SK-N-SH (cell line): ENCODE measurements around the gene KCNK18.
A peak's percentile ranks its signal among the peaks of the same experiment; 100 is the strongest.

ENCODE experiments used
- CTCF ChIP-seq: fragments of 200-600 bp; sonication (generic); IDR thresholded peaks from 2 replicates; pipeline ENCODE4 v1.6.1; 2017; ENCODE audit warnings: antibody characterized with exemption, mild to moderate bottlenecking, moderate library complexity
- ELF1 ChIP-seq: IDR thresholded peaks from 2 replicates; pipeline ENCODE4 v1.4.0; 2012
- EP300 ChIP-seq, 2 experiments: IDR thresholded peaks; 2 replicates each; pipeline versions ENCODE4 v1.4.0 to v1.6.1; 2012; ENCODE audit warnings: borderline replicate concordance in 1 of 2, low read depth in 1 of 2, low read length in 1 of 2
- FOXM1 ChIP-seq: IDR thresholded peaks from 2 replicates; pipeline ENCODE4 v1.4.0; 2012; ENCODE audit warnings: low read depth, mild to moderate bottlenecking
- RCOR1 ChIP-seq: fragments of 150-350 bp; IDR thresholded peaks from 2 replicates; pipeline ENCODE4 v1.6.1; 2017; ENCODE audit warnings: antibody characterized with exemption, low read length
- RFX5 ChIP-seq: IDR thresholded peaks from 2 replicates; pipeline ENCODE4 v1.6.1; 2012; ENCODE audit warnings: mild to moderate bottlenecking, improper control_type of control experiment, low read length
- TEAD4 ChIP-seq: IDR thresholded peaks from 2 replicates; pipeline ENCODE4 v1.4.0; 2012; ENCODE audit warnings: mild to moderate bottlenecking, borderline replicate concordance; ENCODE audit not compliant: insufficient read depth
- USF2 ChIP-seq: fragments of 150-350 bp; IDR thresholded peaks from 2 replicates; pipeline ENCODE4 v1.6.1; 2017; ENCODE audit warnings: antibody characterized with exemption, low read length, low read depth, borderline replicate concordance

DNA sequence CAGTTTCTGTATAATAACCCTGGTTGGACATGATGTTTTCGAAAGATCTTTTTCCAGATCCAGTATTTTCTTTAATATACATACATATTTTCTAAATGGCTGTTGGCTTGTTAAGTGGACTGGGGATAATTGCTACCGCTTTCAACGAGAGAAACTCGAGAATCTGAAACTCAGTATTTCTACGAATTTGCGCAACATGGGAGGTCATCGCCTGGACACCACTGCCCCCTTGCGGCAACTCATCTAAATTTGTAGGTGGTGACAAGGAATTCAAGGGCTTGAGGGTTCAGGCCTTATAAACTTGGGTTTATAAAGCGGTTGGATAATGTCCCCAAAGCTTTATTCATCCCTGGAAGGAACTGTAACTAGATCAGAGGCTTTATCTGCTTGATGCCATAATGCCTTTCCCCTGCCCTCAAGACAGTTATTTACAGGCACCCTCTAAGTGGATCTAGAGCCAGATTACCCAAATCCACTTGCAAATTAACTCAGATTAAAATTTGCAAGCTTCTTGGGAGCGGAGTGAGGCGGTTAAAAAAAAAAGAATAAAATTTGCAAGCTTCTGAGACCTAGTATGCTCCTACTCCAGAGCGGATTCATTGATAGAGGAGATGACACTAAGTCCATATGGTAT, 21.3 kb upstream of the KCNK18 start:
- TF ChIP-seq CTCF, result peak; percentile 89
- TF ChIP-seq RCOR1, result 0 out of 2 replicates have a peak, but pooled peaks have one; percentile 14
- no peak for TF ChIP-seq TEAD4
- TF ChIP-seq ELF1, result no peak
- no peak for TF ChIP-seq FOXM1
- TF ChIP-seq EP300 (IDR thresholded peaks at IDR 0.05; ENCODE audit: borderline replicate concordance in 1 of 2, low read depth in 1 of 2, low read length in 1 of 2), result no peak
- TF ChIP-seq RFX5, result no peak
- TF ChIP-seq USF2, result no peak
